Colon (tissue), 2 donors: ENCODE measurements around the gene RASGRF2.
"Not testable (repeated sequence)": the region's sequence is repeated elsewhere in the genome, so short reads cannot be mapped to it uniquely, and the experiment has no call there.

Experiments used
- FAIRE-seq: peaks from 2 replicates; lab custom pipeline; 2012; peaks lifted over from hg19 to GRCh38; lab: Jason Lieb, UNC
- donor health status: control.
- donor health status: control.

The RASGRF2 gene

DNA sequence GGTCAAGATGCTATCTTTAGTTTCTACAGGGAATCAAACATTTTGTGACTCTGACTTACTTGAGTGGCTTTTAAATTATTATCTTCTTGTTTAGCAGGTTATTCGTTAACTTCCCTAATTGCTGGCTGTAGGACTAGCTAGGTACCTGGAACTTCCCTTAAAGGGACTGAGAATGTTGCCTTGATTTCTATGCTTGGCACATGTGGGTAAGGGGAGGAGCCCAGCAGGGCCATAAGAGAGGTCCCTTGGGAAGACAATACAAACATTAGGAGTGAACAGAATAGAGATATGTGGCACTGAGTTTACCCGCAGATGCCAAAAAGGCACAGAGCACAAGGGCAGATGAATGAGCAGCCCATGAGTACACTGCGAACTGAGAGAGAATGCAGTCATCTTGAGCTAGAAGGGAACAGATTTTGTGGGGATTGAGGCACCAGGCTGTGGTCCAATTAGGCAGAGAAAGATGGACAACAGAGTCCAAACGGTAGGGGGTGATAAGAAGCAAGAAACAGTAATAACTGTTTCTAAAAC, 282.8 kb downstream of the RASGRF2 start:
- FAIRE-seq, result no peak

- no peak for FAIRE-seq
These were observed 284.3 kb downstream of the RASGRF2 start for GRCh38 chr5:81244451-81244850.

GRCh38 chr5:81245871-81246235, 285.7 kb downstream of the RASGRF2 start:
- no peak for FAIRE-seq

GRCh38 chr5:81246697-81247096, 286.5 kb downstream of the RASGRF2 start:
- no peak for FAIRE-seq

DNA sequence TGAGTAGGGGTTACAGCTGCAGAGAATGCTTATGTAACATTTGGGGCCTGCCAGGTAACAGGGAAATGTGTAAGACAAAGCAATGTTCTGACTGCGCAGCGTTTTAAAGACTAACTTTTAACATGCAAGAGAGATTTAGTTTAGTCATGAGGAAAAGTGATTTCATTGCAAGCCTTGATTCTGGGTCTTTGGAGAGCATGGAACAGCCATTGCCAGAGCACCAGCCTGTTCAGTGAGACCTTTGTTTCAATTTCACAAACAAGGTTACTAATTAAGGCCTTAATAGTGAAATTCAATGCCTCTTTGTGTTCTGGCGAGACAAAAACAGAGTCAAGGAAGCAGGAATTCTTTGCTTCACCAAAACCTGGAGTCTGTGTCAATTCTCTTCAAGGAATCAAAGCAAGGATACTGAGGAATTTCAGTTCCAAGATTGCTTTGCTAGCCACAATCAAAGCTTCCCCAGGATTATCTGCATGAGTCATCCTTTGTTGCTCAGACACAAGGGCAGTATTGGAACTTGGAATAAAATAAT, 287.3 kb downstream of the RASGRF2 start:
- FAIRE-seq, result no peak

- no peak for FAIRE-seq
These were observed 289.1 kb downstream of the RASGRF2 start for GRCh38 chr5:81249240-81249639.

DNA sequence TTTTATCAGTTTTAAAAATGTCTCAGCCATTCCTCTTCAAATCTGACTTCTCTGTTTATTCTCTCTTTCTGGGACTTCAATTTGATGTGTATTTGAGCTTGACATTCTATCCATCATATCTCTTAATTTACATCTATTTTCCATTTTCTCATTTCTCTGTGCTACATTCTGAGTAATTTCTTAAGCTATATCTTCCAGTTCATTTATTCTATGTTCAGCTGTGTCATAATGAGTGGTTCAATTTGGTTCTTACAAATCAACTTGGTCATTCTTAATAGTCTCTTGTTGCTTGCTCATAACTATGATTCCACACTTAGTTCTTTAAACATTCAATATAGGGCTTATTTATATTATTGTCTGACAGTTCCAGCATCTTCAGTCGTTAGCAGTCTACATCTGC, 289.8 kb downstream of the RASGRF2 start:
- no peak for FAIRE-seq

DNA sequence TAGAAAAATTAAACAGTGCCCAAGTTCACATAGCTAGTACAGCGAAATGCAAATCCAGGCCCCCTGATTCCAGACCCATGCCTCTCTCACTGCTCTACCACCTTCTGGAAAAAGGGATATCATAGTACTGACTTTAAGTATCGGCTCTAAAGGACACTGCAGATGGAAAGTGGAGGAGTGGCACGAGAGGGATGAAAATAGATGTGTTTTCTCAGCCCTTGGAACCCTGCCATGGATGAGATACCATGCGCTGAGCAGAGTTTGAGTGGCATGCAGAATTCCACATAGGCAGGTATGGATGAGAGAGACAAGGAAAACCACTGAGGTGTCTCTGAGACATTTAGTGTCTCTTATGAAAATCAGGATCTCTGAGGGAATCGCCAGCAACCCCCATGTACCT, 291.8 kb downstream of the RASGRF2 start:
- no peak for FAIRE-seq

DNA sequence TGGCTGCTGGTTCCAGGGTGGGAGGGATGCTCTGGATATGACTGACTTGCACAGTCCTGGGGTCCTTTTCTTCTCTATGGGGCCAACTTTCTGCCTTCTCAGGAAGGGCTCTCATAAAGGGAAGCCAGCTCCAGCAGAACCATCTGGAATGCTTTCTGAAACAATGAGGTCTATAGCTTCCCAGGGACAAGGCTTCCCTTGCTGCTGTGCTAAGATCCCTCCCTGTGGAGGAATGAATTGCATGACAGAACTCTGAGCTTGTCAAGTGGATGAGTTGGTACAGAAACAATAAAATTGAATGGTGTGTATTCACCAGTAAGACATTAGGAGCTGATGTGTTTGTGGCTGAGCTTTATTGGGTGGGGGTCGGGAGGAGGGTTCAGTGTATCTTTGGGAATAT, 292.7 kb downstream of the RASGRF2 start:
- no peak for FAIRE-seq

DNA sequence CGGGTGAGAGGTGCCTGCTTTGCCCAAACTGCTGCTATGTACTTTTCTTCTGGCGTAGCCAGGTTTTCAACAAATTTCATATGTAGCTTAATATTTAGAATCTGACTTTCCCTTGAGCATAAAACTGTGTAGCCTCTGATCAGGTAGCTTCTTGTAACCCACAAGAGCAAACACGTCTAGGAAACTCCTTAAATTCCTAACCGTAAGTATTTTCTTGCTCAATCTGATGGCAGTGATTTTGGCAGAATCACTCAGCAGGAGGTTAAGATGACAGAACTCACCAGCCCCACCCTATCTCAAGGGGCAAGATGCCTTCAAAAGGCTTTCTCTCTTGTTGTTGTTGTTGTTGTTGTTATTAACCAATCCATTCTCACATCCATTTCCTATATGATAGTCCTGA, 293.7 kb downstream of the RASGRF2 start:
- FAIRE-seq, result no peak

DNA sequence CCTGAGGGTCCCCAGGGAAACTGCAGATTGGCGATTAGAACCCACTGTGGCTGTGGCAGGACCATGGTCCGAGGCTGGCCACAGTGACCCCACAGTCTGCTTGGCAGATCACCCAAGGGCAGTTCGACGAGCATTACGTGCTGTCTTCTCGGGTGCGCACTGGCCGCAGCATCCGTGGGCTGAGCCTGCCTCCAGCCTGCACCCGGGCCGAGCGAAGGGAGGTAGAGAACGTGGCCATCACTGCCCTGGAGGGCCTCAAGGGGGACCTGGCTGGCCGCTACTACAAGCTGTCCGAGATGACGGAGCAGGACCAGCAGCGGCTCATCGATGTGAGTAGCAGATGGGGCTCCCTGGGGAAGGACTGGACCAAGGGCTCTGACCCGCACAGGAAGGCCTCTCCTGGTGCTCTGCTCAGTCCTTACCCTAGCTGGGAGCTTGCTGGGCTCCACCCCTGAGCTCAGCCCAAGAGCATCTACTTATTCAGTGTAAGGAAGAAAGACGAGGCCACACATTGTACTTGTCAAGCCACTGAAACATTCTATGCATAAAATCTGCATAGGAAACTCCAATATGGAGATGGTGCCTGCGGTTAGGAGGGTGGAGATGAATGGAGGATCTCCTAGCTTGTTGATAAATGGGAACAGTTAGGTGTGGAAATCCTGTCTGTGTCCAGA, 294.9 kb downstream of the RASGRF2 start:
- no peak for FAIRE-seq

DNA sequence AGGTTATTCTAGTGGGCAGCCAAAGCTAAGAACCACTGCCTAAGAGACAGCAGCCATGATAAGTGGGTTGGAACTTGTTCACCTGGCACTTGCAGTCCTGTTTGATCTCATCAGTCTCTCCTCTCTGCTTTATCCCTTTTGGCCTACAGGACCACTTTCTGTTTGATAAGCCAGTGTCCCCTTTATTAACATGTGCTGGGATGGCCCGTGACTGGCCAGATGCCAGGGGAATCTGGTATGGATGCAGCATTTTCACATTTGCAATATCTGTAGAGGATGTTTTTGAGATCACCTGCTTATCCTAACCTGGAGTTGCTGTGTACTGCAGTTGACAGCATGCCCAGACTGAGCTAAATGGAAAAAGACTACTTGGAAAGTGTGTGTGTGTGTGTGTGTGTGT, 296.6 kb downstream of the RASGRF2 start:
- no peak for FAIRE-seq

DNA sequence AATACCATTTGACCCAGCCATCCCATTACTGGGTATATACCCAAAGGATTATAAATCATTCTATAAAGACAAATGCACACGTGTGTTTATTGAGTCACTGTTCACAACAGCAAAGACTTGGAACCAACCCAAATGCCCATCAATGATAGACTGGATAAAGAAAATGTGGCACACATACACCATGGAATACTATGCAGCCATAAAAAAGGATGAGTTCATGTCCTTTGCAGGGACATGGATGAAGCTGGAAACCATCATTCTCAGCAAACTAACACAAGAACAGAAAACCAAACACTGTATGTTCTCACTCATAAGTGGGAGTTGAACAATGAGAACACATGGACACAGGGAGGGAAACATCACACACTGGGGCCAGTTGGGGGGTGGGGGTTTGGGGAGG, 302.6 kb downstream of the RASGRF2 start:
- not testable (repeated sequence) for FAIRE-seq

GRCh38 chr5:81265101-81265500, 304.9 kb downstream of the RASGRF2 start:
- no peak for FAIRE-seq

DNA sequence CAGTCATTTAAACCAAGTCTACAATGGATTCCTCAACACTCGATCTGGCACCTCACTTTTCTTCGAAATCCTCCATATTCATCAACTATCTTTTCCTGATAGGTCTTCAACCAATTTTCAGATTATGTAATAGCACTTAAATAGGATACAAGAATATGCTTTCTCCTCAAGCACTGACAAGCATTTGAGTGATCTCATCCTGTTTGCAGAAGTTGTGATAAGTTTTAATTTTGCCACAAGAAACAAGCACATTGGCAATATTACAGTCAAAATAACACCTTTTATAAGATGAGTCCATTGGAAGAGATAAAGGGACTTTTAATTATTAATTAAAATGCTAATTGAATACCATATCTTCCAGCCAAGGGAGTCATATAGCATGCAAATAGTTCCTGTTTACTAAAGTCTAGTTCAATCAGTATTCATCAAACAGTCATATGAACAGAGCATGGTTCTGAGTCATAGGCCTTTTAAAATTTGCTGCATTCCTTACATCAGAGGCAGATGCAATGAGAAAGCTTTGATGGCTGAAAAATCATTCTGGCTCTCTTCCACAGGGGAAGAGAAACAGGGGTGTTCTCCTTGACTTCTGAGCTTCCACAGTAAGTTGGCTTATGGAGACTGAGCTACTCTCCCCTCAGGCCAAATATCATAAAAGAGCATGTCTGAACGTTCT, 308.5 kb downstream of the RASGRF2 start:
- no peak for FAIRE-seq

GRCh38 chr5:81269751-81270393, 309.7 kb downstream of the RASGRF2 start:
- FAIRE-seq, result no peak

- FAIRE-seq, result not testable (repeated sequence)
These were observed 310.3 kb downstream of the RASGRF2 start for GRCh38 chr5:81270394-81271027.
